GM19043 (cell line): ENCODE results near the gene RAB11FIP3.

Experiments used
- ATAC-seq: cut with Tn5 transposase; IDR thresholded peaks from one replicate; pipeline ENCODE4 v1.9.1; 2021; ENCODE audit warnings: low read depth; ENCODE audit not compliant: unreplicated experiment

Gene RAB11FIP3

DNA sequence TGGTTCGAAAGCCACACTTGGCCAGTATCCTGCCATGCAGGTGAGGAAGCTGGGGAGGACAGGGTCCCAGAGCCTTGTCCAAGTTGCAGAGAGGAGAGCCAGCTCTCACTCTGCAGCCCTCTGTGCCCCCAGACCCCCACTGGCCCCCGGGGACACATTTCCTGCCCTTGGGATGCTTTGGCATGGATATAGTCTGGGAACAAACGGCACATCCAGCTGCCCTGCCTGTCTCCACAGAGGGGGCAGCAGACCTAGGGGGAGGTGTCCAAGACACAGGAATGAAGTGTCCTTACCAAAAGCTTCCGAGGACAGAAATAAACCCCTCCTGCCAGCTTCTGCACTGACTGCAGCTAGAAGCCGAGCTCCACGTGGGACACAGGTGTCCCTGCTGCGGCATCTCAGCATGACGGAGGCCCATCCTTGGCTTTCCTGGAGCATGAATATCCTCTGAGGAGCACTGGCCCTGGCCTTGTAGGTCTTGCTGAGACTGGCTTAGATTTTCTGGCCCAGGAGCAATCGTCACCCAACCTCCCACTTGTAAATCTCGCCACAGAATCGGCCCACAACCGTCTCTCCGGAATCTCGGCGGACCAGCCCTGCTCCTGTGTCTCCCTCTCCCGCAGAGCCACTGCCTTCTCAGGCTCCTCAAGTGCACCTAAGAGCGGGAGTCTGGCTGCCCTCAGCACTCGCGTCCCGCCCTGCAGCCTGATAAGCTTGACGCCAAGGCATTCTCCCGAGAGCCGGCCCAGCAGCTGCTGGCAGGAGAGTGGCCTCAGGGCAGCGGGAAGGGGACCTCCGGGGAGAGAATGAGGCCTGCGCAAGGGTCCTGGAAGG is 100.9 kb downstream of the RAB11FIP3 start:
- ATAC-seq: no peak

DNA sequence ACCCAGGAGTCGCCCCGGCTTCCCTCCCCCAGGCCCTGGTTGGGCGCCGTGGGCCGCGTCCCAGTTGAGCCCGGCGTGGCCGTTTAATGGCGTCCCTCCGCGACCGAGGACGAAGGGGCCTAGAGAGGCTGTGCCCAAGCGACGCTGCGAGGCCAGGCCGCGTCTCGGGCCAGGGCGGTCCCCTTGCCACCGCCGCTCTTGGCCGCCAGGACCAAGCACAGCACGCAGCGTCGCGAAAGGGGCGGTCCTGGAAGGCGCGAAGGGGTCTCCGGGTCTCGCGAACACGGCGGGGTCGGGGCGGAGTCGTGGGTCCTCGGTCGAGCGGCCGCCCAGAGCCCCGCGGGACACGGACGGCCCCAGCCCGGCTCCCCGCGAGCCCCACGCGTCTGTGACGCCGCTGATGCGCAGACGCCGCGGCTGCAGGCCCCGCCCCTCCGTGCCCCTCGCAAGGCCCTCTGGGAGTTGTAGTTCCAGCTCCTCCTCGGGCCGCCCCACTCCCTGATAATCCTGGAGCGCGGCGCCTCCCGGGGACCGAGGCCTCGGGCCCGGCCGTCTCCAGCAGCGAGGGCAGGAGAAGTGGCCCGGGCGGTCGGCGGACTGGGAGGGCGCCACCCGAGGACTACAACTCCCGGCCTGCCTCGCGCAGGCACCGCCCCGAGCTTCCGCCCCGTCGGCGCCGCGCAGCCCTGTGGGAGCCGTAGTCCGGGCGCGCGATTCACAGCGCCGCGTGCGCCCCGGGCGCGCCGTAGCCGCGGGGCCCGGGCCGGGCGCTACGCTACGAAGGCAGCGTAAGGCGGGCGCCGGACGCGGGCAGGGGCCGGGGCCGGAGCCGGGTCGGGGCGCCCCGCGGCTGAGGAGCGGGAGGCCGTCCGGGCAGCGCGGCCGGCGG is 101.8 kb downstream of the RAB11FIP3 start, which contains the start of gene CAPN15:
Gene CAPN15, plus strand, starts transcription at position 698 of the 889 bp plus-strand sequence. CDS start 19,127 bp downstream, outside the sequence.
- peak; percentile 54 for ATAC-seq

DNA sequence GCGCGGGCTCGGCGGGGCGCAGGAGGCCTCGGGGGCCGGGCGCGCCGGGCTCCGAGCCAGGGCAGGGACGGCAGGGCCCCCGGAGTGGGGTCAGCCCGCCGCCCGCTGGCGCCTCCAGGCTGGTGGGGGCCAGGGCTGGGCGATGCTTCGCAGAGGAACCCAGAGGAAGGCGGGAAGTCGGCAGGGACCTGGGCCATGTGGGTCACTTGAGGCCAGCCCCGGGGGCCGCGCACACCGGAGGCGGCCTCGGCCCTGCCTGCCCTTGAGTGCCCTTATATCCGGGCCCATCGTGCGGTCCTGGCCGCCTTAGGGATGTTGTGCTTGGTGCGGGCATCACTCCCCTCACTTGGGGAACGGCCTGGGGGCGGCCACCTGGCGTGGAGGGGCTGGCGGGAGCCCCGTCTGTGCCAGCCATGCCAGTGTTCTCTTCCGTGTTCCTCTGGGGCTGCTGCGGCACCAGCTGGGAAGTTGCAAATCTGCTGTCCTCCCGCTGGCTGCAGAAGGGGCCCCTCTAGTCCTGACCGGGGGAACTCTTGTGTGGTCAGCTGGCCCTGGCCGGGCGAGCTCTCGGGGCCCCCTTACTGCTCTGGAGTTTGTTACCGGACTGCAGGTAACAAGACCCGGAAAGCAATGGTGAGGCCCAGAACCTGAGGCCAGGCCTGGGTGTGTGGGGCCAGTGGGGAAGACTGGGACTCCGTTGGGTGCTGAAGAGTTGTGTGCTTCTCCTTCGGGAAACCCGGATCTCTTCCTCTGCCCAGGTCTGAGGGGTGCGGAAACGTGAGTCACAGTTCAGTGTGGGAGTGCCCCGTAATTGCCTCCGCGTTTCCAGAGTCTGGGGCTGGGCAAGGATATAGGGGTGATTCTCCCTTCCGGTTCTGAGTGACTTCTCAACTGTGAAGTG is 102.9 kb downstream of the RAB11FIP3 start:
- no peak for ATAC-seq

DNA sequence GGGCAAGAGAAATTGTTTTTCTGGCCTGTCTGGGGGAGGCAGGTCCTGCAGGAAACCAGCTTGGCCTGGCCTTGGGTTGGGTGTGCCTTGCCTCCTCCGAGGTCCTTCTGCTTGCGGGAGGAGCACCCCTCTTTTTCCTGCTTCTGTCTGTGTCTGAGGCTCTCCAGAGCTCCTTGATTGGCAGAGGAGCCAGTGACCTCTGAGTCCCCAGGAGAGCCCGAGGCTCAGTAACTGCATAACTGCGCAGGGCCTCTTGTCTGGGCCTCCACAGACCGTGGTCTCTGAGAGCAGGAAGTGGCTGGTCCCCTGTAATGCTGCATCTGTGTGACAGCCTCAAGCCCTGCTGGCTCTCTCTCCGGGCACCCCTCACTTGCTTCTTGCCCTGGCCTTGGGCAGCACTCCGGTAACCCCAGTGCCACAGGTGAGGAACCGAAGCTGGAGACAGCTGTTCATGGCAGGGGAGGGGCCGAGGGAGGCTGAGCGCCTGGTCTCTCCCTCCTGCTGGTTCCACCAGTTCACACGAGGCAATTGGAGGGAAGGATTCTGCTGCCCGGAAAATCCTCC is 103.6 kb downstream of the RAB11FIP3 start:
- no peak for ATAC-seq

DNA sequence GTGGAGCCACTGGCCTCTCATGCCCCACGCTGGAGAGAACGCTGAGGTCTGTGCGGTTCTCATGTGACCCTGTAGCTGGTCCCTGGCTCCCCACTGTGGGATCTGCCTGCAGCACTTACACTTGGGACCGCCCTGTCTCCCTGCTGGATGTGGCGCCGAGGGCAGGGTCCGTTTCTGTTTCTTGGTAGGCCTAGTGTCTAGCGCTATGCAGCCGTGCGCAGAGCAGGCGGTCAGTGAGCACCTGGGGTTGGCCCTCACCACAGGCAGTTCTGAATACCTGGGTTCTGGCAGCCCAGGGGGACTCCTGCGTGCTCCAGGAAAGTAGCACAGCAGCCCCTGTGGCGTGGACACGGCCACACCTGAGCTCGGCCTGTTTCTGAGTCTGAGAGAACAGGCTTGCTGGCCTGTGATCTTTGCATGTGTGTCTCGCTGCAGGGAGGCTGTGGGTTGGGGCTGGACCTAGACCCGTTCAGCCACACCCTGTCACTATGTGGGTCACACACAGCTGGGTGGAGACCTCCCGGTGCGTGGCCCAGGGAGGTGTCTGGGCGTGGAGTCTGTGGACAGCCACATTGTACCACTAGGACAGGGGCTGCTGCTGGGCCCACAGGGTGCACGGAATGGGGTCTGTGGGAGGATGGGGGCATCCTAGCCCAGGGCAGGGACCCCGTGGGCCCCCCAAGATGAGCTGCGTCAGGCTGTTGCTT is 104.8 kb downstream of the RAB11FIP3 start:
- no peak for ATAC-seq

DNA sequence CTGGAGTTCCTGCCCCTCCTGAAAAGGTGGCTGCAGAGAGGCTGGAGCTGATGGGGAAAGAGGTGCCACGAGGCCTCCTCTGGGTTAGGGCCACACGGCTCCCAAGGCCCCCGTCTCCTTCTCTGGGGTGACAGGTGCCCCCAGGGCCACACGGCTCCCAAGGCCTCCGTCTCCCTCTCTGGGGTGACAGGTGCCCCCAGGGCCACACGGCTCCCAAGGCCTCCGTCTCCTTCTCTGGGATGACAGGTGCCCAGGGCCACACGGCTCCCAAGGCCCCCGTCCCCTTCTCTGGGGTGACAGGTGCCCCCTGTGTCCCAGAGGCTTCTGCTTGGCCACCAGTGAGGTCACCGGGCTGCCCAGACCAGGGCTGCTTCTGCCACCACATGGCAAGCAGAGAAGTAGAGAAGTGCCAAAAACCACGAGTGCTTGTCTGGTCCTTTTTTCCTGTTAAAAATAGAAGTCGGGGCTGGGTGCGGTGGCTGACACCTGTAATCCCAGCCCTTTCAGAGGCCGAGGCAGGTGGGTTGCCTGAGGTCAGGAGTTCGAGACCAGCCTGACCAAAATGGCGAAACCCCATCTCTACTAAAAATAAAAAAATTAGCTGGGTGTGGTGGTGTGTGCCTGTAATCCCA is 106.2 kb downstream of the RAB11FIP3 start:
- no peak for ATAC-seq

DNA sequence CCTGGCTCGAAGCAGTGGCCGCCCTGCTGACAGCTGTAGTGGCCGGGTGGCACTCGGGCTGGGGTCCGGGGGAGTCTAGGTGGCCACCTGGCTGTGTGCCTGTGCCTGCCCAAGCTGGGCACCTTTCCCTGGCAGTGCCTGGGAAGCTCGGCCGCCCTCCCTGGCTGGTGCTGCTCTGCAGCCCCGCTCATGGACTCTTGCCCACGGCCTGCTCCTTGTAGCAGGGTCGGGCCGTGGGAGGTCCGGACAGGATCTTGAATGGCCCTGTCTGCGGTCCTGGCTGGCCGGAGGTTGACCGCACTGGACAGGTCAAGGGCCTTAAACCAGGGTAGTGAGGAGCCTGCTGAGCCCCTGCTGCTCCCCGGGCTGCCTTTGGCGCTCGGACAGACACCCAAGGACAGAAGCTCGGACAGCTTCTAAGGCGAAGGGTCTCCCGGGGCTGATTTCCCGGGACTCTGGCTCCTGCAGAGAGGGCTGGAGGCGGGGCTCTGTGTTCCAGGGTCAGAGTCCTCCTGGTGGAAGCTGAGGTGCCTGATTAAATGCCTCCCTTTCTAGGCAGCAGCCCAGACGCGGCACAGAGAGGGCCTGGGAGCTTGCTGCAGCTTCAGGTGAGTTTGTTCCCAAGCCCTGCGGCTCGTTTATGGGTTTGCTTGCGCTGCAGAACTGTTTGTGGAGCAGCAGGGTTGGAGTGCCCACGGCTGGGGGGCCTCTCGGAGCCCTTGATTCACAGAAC is 108.1 kb downstream of the RAB11FIP3 start:
- no peak for ATAC-seq

DNA sequence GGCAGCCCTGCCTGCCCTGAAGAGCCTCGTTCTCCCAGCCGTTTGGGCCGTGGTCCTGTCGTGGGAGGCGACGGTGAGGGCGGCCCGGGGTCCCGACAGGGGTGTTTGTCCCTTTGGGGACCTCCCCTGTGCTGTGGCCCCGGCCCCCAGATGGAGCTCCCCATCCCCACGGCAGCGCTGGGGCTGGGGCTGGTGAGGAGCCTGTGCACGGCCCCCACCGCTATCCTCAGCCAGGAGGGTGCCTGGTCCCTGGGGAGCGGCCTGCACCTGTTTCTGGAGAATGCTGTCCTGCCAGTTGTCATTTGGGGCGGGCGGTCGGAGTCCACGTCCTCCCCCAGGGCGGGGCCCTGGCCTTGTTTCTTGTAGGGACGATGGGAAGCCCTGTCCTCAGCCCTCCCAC is 108.7 kb downstream of the RAB11FIP3 start:
- ATAC-seq: no peak

DNA sequence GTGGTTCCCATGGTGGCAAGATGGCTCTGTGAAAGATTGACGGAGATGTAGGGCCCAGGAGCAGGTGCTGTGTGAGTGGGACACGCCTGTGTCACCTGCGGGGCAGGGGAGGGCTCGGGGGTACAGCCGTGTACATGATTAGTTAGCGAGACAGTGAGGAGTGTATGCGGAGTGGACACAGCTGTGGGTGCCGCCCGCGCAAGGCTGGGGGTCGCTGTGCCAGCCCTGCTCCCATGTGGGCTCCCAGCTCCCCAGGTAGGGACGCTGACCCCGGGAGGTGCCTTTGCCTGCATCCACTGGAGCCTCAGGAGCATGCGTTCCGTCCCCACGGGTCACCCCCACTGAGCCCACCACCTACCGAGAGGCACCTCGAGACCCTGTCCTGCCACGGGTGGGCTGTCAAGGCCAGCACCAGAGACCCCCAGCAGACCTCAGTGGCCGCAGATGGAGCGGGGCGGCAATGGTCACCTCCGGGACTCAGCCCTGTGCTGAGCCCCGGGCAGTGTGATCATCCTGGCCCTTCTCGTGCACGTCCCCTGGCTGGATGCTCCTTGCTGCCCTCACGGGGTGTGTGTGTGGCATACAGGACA is 109.5 kb downstream of the RAB11FIP3 start:
- ATAC-seq: no peak

DNA sequence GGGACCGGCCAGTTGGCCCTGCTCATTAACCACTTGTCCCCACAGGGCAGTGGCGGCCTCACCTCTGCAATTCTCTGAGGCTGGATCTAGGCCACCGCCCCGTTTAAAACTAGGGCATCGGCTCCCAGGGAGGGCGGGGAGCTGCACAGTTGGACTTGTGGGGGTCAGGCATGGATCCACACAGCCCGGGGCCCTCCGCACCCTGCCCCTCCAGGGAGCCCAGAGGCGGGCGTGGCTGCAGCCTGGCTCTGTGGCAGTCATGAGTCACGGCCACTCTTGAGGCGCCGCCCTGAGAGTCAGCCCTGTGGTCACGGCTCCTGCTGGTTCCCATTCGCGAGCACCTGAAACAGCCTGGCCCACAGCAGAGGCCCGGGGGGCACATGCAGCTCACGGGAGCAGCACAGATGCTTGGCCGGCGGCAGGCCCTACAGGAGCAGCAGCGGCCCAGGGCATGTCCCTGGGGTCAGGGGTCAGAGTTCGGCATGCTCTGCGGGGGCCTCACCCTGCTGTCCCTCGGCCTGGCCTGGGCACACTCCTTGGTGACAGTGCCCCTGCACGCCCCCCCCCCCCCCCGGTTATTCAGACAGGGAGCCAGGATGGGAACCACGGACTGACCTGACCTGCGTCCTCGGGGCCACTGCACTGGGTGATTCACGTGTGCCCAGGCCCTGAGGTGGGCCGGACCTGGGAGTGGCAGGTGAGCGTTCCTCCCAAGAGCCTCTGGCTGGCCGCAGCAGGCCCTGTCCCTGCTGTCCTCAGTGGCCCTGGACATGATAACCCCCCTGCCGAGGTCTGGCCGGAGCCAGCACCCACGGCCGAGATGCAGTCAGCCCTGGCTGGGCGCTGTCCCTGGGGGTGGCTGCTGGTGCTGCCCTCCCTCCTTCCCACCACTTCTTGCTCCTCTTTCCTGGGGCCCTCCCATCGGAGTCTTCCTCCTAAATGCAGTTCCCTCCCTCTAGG is 110.3 kb downstream of the RAB11FIP3 start:
- no peak for ATAC-seq

DNA sequence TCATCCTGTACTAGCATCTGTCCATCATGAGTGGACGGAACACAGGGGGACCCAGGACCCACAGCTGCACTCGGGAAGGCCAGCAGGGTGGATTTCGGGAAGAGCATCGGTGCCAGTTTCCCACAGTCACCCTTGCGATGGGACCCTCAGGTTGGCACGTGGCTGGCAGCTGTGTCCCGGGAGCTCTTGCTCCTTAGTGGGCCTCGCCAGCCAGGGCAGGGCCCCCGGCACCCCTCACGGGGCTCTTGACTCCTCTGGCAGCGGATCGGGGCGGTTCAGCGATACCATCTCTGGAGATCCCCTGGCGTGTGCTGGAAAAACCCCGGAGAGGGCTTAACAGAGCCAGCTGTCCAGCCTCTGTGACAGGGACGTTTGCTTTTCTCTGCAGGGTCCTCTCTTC is 111.3 kb downstream of the RAB11FIP3 start:
- no peak for ATAC-seq

DNA sequence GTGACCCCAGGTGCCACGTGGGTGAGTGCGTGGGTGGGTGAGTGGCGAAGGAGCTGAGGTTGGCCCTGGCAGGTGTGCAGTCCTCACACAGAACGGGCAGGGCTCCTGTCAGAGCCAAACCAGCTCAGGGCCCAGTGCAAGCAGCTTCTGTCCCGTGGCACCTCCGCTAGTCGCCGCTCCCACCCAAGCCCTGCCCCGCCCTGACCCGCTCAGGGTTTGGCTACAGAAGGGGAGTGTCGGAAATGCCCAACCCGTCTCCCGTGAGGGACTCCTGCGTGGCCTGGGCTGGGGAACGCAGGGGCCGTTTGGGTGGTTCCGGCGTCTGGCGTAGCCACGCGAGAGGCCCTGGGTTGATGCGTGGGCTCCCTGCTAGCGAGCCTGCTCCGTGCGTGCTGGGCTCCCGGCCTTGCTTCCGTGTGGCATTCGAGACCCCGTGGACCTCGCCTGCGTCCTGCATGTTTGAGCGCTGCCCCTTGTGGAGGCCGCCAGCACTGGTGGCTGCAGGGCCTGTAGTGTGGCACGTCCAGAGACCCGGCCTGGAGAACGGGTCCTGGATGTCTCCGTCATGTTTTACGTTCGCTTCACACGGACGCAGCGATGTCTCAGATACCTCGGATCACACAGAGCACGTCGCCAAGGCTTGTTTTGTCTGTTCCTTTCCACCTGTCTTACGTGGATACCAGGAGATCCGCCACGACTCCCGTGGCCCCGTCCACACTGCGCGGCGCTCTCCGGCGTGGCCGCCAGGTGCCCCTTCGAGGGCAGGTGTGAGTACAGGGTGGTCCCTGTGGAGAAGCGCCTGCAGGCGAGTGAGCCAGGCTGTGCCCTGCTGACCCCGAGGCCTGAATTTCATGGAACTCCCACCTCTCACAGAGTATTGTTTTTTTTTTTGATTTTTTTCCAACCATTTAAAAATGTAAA is 112.2 kb downstream of the RAB11FIP3 start:
- no peak for ATAC-seq

DNA sequence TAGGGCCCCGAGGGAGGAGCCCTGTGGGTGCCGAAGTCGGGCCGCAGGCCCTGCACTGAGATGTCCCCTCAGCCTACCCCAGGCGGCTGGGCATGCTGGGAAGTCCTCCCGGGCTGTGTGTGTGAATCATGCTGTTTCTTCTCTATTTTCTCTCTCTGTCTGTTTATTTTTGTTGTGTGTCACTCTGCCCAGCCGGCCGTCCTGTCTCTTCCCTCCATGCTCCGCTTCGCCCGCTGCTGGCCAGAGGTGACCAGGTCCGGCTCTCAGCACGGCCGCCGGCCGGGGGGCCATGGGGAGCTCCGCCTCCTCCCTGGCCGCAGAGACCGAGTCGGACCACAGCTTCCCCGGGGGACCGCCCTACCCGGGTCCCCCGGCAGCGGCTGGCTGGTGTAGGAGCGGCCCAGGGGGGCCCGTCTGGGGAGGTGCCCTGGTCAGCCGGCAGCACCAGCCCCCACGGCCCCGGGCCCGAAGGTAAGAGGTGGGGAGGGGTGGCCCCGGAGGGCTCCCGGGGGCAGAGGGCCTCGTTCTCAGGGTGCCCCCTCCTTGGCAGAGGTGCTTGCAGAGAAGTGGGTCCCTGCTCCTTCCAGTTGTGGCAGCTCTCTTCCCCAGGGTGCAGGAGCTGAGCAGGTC is 114.6 kb downstream of the RAB11FIP3 start:
- no peak for ATAC-seq

DNA sequence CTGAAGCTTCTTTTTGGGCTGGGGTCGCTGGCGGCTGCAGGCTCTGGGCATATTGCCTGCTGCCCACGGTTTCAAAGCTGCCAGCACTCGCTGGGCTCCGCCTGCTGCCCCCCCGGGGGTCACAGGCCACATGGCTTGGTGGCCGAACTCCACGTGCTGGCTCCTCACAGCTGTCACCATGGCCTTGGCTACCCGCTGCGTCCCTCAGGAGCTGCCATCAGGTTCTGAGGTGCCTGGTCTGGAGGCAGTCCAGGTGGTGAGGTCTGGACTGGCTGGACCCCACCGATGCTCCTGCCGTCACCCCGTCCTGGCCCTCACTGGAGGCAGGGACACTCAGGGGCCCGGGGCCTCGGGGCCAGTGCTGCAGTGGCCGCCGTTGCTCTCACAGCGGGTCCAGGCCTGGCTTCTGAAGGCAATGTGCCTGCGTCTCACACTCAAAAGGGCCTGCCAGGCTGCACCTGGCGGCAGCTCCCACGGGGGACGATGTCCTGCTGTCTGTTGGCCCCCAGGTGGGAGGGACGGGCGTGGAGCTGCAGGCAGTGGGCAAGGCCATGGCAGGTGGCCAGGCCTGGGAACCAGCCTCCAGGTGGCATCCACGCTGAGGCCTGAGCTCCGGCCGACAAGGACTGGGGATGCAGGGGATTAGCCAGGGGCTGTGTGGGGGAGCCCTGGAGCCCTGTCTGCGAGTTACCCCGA is 115.3 kb downstream of the RAB11FIP3 start:
- ATAC-seq: no peak
